SHP77 (cell line): ENCODE results near the gene PITPNC1.
"Not testable (repeated sequence)": the region's sequence is repeated elsewhere in the genome, so short reads cannot be mapped to it uniquely, and the experiment has no call there.

Source experiments
- DNase-seq, 2 experiments: peaks; one replicate each; lab custom pipeline; 2025; lab: John Stamatoyannopoulos, UW

Gene PITPNC1

GRCh38 chr17:67578142-67578457 lies 201.0 kb downstream of the PITPNC1 start:
- DNase-seq = no peak

- DNase-seq = not testable (repeated sequence)
These were observed 201.8 kb downstream of the PITPNC1 start for GRCh38 chr17:67578679-67579405.

GRCh38 chr17:67582673-67583081 lies 205.6 kb downstream of the PITPNC1 start:
- DNase-seq = peak; percentile 81 to 89

GRCh38 chr17:67585077-67585602 lies 208.1 kb downstream of the PITPNC1 start:
- DNase-seq = no peak

GRCh38 chr17:67588326-67588725 lies 211.2 kb downstream of the PITPNC1 start:
- no peak for DNase-seq

GRCh38 chr17:67594115-67594880 lies 217.2 kb downstream of the PITPNC1 start:
- DNase-seq = no peak

- no peak for DNase-seq
These were observed 223.3 kb downstream of the PITPNC1 start for GRCh38 chr17:67600408-67600807.

GRCh38 chr17:67601897-67602296 lies 224.8 kb downstream of the PITPNC1 start:
- no peak for DNase-seq

- no peak for DNase-seq
These were observed 225.4 kb downstream of the PITPNC1 start for GRCh38 chr17:67602444-67602843.

GRCh38 chr17:67602974-67603373 lies 225.9 kb downstream of the PITPNC1 start:
- DNase-seq = peak; percentile 59 to 63

- DNase-seq = no peak
These were observed 228.3 kb downstream of the PITPNC1 start for GRCh38 chr17:67605256-67605912.

- no peak for DNase-seq
These were observed 229.4 kb downstream of the PITPNC1 start for GRCh38 chr17:67606471-67606870.

GRCh38 chr17:67606896-67607604 lies 230.0 kb downstream of the PITPNC1 start:
- DNase-seq = no peak

GRCh38 chr17:67610061-67610460 lies 233.0 kb downstream of the PITPNC1 start:
- DNase-seq = no peak

- no peak for DNase-seq
These were observed 236.9 kb downstream of the PITPNC1 start for GRCh38 chr17:67613961-67614360.

GRCh38 chr17:67615011-67615561 lies 238.0 kb downstream of the PITPNC1 start:
- no peak for DNase-seq

GRCh38 chr17:67615736-67616135 lies 238.7 kb downstream of the PITPNC1 start:
- DNase-seq = no peak

- no peak for DNase-seq
These were observed 240.3 kb downstream of the PITPNC1 start for GRCh38 chr17:67617304-67617899.

GRCh38 chr17:67619555-67619954 lies 242.5 kb downstream of the PITPNC1 start:
- no peak for DNase-seq

- no peak for DNase-seq
These were observed 243.0 kb downstream of the PITPNC1 start for GRCh38 chr17:67620088-67620487.

- DNase-seq = no peak
These were observed 243.6 kb downstream of the PITPNC1 start for GRCh38 chr17:67620636-67621035.
